ENCODE data around the gene CDKN3.

CDKN3 gene, protein sequence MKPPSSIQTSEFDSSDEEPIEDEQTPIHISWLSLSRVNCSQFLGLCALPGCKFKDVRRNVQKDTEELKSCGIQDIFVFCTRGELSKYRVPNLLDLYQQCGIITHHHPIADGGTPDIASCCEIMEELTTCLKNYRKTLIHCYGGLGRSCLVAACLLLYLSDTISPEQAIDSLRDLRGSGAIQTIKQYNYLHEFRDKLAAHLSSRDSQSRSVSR

GRCh38 chr14:54396493-54397335 lies at the start of gene CDKN3:
TSS of gene CDKN3 (plus strand) at chr14:54397007. CDS start at chr14:54397069, 62 bp downstream.
- peak; percentile 97 for DNase-seq (ENCODE audit: low read depth)
- peak within 1 kb of the TSS; percentile 86 for H3K4me3 ChIP-seq (ENCODE audit: low read depth, low read length)

GRCh38 chr14:54347044-54347443 lies 49.8 kb upstream of the CDKN3 start:
- DNase-seq (ENCODE audit: low read depth): no peak
- no peak overlapping the region for H3K4me3 ChIP-seq (ENCODE audit: low read depth, low read length)

- no peak for DNase-seq (ENCODE audit: low read depth)
- no peak overlapping the region for H3K4me3 ChIP-seq (ENCODE audit: low read depth, low read length)
Observed at GRCh38 chr14:54348001-54348611, 48.7 kb upstream of the CDKN3 start.

GRCh38 chr14:54348923-54349620 lies 47.7 kb upstream of the CDKN3 start:
- DNase-seq (ENCODE audit: low read depth): no peak
- H3K4me3 ChIP-seq (ENCODE audit: low read depth, low read length): peak overlapping the region; percentile 17

DNA sequence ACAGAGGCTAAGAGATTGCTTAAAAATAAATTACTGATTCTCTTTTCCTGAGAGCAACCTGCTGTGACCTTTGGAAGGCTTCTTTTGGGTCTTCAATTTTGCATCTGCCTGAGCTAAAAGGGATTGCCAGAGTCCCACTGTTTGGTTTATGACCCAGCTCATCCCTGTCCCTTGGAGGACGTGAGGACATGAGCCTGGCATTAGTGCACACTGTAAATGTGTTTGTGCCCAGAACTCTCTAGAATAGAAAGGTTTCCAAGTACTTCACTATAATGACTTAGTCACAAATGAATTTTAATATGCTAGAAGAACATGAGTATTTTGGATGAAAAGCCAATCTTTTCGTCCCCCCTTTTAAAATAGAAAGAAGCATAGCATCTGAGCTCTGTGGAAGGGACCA lies 47.1 kb upstream of the CDKN3 start:
- DNase-seq (ENCODE audit: low read depth): no peak
- no peak overlapping the region for H3K4me3 ChIP-seq (ENCODE audit: low read depth, low read length)

GRCh38 chr14:54350203-54350602 lies 46.6 kb upstream of the CDKN3 start:
- no peak for DNase-seq (ENCODE audit: low read depth)
- no peak overlapping the region for H3K4me3 ChIP-seq (ENCODE audit: low read depth, low read length)

GRCh38 chr14:54353266-54353665 lies 43.5 kb upstream of the CDKN3 start:
- DNase-seq (ENCODE audit: low read depth): no peak
- no peak overlapping the region for H3K4me3 ChIP-seq (ENCODE audit: low read depth, low read length)

DNA sequence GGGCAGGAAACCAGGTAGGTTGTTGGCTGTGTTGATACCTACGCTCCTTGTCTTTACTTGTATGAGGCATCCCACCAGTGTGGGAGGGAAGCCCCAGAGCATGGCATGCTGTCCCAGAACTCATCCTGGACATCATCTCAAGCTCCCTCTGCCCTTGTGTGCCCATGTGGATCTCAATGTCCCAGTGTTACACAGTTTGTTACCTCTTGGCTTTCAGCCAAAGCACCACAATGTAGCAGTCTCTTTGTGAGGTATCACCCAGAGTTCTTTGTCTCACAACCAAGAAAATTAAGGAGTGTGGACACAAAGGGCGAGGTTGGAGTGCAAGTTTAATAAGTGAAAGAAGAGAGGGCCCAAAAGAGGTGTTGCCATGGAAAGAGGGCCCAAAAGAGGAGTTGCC lies 43.1 kb upstream of the CDKN3 start:
- no peak overlapping the region for H3K4me3 ChIP-seq (ENCODE audit: low read depth, low read length)
- DNase-seq (ENCODE audit: low read depth): no peak

DNA sequence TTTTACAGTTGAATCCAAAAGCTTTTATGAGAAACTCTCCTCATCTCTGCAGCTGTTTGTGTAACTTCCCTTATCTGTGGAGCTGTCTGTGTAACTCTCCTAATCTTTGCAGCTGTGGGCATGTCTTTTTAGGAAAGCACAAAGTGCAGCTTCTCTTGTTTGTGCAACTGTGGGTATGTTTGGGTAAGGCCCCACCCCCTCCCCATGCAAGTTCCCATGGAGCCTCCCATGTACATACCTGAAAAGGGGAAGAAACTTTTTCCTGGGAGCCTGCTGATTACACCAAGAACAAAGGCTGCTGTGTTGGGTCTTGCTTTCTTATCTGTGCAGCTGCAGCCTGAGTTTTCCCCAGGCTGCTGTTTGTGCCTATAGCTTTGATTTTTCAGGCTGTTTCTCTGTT lies 42.7 kb upstream of the CDKN3 start:
- no peak overlapping the region for H3K4me3 ChIP-seq (ENCODE audit: low read depth, low read length)
- no peak for DNase-seq (ENCODE audit: low read depth)

GRCh38 chr14:54354968-54355641 lies 41.7 kb upstream of the CDKN3 start:
- DNase-seq (ENCODE audit: low read depth): no peak
- H3K4me3 ChIP-seq (ENCODE audit: low read depth, low read length): no peak overlapping the region

DNA sequence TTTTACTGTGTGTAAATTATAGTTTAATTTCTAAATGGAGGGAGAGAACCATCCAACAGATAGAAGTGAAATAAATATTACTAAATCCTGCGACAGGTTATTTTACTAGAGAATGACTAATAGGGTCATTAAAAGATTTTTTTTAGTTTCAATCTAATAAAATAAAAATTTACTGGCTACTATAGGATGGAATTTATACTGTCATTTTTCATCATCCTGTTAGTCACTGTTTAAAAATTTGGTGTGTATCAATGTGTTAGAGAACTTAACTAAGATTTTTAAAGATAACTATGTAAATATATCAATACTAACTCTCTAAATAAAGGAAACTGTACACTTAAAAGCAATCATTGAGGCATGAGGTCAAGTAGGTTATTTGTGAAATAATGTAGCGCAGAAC lies 41.1 kb upstream of the CDKN3 start:
- H3K4me3 ChIP-seq (ENCODE audit: low read depth, low read length): no peak overlapping the region
- DNase-seq (ENCODE audit: low read depth): no peak

DNA sequence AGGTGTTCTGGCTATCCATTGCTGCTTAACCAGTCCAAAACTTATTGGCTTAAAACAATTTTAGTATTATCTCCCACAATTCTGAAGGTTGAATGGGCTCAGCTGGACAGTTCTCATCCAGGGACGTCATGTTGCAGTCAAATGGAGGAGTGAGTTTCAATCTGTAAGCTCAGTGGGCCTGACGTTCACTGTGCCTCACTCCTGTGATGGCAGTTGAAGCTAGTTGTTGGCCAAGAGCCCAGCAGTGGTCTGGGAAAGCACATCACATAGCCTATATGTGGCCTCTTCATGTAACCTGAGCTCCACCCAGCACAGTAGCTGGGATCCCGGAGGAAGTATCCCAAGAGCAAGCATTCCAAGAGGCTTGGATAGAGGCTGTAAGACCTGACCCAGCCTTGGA lies 40.6 kb upstream of the CDKN3 start:
- peak; percentile 63 for DNase-seq (ENCODE audit: low read depth)
- no peak overlapping the region for H3K4me3 ChIP-seq (ENCODE audit: low read depth, low read length)

DNA sequence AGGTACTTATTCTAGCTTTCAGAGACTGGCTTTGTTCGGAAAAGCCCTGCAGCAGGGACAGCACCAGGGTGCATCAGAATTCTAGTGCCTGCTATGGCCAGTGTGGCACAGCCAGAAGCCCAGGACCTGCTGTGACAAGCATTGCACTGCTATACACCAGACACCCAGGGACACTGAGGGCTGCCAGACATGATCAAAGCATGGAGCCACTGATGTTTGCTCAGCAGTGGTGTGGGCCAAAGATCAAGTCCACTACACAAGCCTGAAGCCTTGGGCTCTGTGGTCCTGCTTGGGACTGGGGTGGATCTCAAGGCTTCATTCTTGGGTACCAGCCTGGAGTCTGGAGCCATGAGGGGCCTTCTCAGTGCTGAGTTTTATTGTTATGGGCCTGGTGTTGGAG lies 36.1 kb upstream of the CDKN3 start:
- DNase-seq (ENCODE audit: low read depth): no peak
- no peak overlapping the region for H3K4me3 ChIP-seq (ENCODE audit: low read depth, low read length)

- no peak for DNase-seq (ENCODE audit: low read depth)
- no peak overlapping the region for H3K4me3 ChIP-seq (ENCODE audit: low read depth, low read length)
Observed at GRCh38 chr14:54362089-54362504, 34.7 kb upstream of the CDKN3 start.

GRCh38 chr14:54362759-54363437 lies 33.9 kb upstream of the CDKN3 start:
- no peak overlapping the region for H3K4me3 ChIP-seq (ENCODE audit: low read depth, low read length)
- DNase-seq (ENCODE audit: low read depth): no peak

DNA sequence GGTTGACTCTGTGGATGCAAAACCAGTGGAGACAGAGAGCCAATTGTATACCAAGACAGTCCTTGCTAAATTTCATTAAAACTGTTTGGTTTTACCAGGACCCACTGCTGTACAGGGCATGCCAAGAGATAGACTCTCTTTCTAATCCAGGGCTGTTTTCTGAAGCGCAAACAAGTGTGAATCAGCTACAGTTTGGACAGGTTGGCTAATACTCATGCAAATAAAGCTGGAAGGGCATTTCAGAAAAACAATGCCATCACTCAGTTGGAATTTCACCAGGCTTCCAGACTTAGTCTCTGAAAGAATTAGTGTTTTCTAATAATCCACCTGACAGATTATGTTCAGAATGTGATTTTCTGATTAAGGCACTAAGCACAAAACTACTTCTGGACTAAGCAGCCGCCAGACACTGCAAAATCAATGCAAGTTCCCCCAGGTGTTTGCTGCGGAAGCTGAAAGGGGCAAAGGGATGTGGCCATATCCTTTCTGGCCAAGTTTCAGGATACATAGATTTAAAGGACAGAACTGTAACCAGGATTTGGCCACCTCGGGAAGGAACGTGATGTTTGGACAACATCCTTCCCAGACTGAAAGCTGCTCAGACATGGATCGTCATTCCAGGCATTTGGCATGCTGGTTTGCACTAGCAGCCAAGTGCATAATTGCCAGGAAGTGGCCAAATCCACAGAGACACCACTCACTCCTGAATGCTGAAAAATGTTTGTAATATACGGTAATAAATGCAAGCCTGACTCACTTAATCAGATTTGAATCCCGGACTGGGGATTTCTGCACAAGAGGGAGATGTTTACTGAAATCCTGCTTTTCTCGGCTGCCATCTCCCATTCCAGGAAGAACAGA lies 32.0 kb upstream of the CDKN3 start:
- H3K4me3 ChIP-seq (ENCODE audit: low read depth, low read length): no peak overlapping the region
- DNase-seq (ENCODE audit: low read depth): peak; percentile 58

GRCh38 chr14:54366736-54367735 lies 29.8 kb upstream of the CDKN3 start:
- DNase-seq (ENCODE audit: low read depth): peak; percentile 31
- H3K4me3 ChIP-seq (ENCODE audit: low read depth, low read length): no peak overlapping the region

All from skeletal muscle cell (primary cell).